PFSK-1 (cell line): ENCODE results near the gene NOC3L.

ENCODE experiments used
- FOXP2 ChIP-seq: optimal IDR thresholded peaks from 2 replicates; pipeline ENCODE3; 2011; ENCODE audit warnings: borderline replicate concordance, control low read depth, inconsistent platforms; ENCODE audit not compliant: insufficient read depth; ENCODE audit errors: extremely low read length, extremely low read depth
- POLR2AphosphoS5 ChIP-seq: IDR thresholded peaks from 2 replicates; pipeline ENCODE4 v1.6.1; 2012; ENCODE audit warnings: low read depth, mild to moderate bottlenecking, control low read depth, low read length, moderate library complexity
- TAF1 ChIP-seq: IDR thresholded peaks from 2 replicates; pipeline ENCODE4 v1.6.1; 2012; ENCODE audit warnings: low read length, control low read depth, borderline replicate concordance; ENCODE audit not compliant: insufficient read depth

GRCh38 chr10:94288361-94289101 lies 74.2 kb downstream of the NOC3L start:
- TF ChIP-seq TAF1 (no peak), POLR2AphosphoS5 (no peak), FOXP2 (no peak)
